HEK293T (cell line): ENCODE results near the gene EDIL3.

Experiments
- CTCF ChIA-PET: fragments of 350-600 bp; formaldehyde crosslinking; extraction: SDS; loops from one replicate; lab custom pipeline; 2021; ENCODE audit warnings: antibody characterized with exemption, inconsistent platforms; lab: Yijun Ruan, JAX
- POLR2A ChIA-PET: fragments of 350-600 bp; formaldehyde crosslinking; extraction: SDS; loops from one replicate; lab custom pipeline; 2020; ENCODE audit warnings: antibody characterized with exemption, inconsistent platforms; lab: Yijun Ruan, JAX
- DNase-seq: peaks from one replicate; pipeline ENCODE4 v3.0.0; 2012; ENCODE audit warnings: mixed read lengths; ENCODE audit errors: extremely low spot score
- ARNT ChIP-seq: fragments of 450-650 bp; IDR thresholded peaks from 2 replicates; pipeline ENCODE4 v1.6.1; 2017; ENCODE audit warnings: mild to moderate bottlenecking
- BHLHE40 ChIP-seq: fragments of 450-650 bp; IDR thresholded peaks from 2 replicates; pipeline ENCODE4 v1.6.1; 2016; ENCODE audit warnings: mild to moderate bottlenecking, moderate library complexity, borderline replicate concordance
- CTBP1 ChIP-seq: fragments of 450-650 bp; IDR thresholded peaks from 2 replicates; pipeline ENCODE4 v1.6.1; 2016; ENCODE audit warnings: borderline replicate concordance
- ELF4 ChIP-seq: fragments of 450-650 bp; IDR thresholded peaks from 2 replicates; pipeline ENCODE4 v1.6.1; 2017; ENCODE audit warnings: antibody characterized with exemption
- FOXA1 ChIP-seq: fragments of 450-650 bp; IDR thresholded peaks from 2 replicates; pipeline ENCODE4 v1.6.1; 2016; ENCODE audit warnings: mild to moderate bottlenecking
- FOXK2 ChIP-seq: fragments of 450-650 bp; IDR thresholded peaks from 2 replicates; pipeline ENCODE4 v1.6.1; 2016; ENCODE audit warnings: mild to moderate bottlenecking
- FOXM1 ChIP-seq: fragments of 450-650 bp; IDR thresholded peaks from 2 replicates; pipeline ENCODE4 v1.6.1; 2017; ENCODE audit warnings: mild to moderate bottlenecking, borderline replicate concordance
- HDGF ChIP-seq: fragments of 450-650 bp; IDR thresholded peaks from 2 replicates; pipeline ENCODE4 v1.6.1; 2017; ENCODE audit warnings: antibody characterized with exemption, borderline replicate concordance
- L3MBTL2 ChIP-seq: fragments of 450-650 bp; conservative IDR thresholded peaks from 2 replicates; pipeline ENCODE4 v1.6.1; 2016; ENCODE audit warnings: mild to moderate bottlenecking
- LEF1 ChIP-seq: fragments of 450-650 bp; IDR thresholded peaks from 2 replicates; pipeline ENCODE4 v1.6.1; 2017; ENCODE audit warnings: mild to moderate bottlenecking, borderline replicate concordance
- NFRKB ChIP-seq: fragments of 450-650 bp; IDR thresholded peaks from 2 replicates; pipeline ENCODE4 v1.6.1; 2016; ENCODE audit warnings: mild to moderate bottlenecking, moderate library complexity
- SP1 ChIP-seq: fragments of 450-650 bp; IDR thresholded peaks from 2 replicates; pipeline ENCODE4 v1.6.1; 2017
- SUZ12 ChIP-seq: fragments of 450-650 bp; IDR thresholded peaks from 2 replicates; pipeline ENCODE4 v1.6.1; 2016; ENCODE audit warnings: mild to moderate bottlenecking
- TARDBP ChIP-seq: fragments of 450-650 bp; IDR thresholded peaks from 2 replicates; pipeline ENCODE4 v1.6.1; 2016
- ZNF384 ChIP-seq: fragments of 450-650 bp; IDR thresholded peaks from 2 replicates; pipeline ENCODE4 v1.6.1; 2016
- TF ChIP-seq, protein P1 (sequence below): fragments of 450-650 bp; IDR thresholded peaks from 2 replicates; pipeline ENCODE4 v1.6.1; 2016

EDIL3 gene

DNA sequence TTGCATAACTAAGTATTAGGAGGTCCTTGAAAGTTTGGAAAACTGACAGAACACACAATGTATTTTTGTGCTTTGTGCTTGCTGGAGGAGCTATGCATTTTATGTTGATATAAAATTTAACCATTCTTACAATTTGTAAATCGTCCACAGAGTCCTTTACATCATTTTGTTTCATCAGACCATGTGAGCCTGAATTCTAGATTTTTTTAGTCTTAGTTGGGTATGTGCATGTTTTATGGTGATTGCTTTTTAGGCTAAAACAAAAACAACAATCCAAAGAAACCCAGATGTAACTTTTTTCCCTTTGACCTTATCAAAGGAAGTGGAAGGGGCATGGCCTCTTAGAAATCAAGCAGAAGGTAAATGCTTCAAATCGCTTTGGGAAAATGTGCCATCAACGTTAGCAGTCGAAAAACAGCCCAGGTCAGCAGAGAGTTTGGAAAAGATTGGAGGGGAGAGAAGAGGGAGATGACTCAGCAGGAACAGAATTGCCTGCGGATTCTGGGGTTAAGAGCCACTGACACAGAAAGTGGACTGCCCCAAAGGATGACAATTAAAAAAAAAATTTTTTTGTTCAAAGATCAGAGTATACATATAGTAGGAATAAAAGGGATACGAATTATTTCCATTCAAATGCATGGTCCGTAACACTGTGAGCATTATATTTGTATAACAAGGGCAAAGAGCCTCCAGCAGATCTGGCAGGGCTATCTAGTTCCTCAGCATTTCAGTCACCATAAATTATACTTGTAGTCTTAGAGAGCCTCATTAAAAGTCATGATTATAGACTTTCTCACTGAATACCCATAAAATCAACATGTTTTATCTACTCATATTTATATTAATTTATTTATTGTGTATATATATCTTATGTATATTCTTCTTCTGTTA, 410.5 kb downstream of the EDIL3 start:
- no peak for DNase-seq
- ChIA-PET CTCF (no interaction called here), POLR2A (no interaction called here)
- TF ChIP-seq L3MBTL2: no peak

DNA sequence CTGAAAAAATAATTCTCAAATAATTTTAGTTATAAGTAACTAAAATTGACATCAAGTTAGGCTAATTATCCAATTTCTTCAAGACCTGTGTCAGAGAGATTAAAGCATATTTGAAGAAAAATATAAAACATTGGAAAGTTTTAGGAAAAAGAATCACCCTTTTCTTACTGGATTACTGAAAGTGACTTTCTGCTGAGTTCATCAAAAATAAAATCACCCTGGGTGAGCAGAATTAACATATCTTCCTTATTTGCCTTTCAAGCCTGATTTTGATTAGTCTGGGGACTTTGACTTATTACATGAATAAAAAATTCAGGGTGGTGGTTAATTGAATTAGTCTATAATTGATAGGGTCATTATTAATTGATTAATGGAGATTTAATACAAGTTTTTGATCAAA, 411.8 kb downstream of the EDIL3 start:
- ChIA-PET POLR2A (no interaction called here), CTCF (no interaction called here)
- TF ChIP-seq FOXM1 (no peak), ELF4 (no peak), TARDBP (no peak), FOXA1 (no peak), L3MBTL2 (no peak), FOXK2 (no peak), ZNF384 (no peak), BHLHE40 (no peak), ARNT (no peak)
- no peak for DNase-seq

DNA sequence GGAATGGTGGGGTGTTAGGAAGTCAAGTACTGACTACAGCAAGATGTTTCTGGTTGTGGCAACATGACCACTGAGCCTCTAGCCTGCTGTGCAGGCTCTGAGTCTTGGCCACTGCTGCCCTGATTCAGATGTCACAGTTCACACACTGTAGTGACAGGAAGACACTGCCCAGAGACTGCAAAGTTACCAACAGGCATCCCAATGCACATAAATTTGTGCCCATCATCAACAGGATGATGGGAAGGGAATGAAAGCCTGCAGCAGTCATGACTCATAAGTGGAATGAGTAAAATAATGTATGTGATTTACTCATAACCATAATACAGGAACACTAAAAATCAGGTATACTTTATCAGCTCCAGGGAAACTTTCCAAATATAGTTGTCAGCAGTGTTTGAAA, 412.4 kb downstream of the EDIL3 start:
- TF ChIP-seq ZNF384: no peak
- no peak for DNase-seq
- POLR2A ChIA-PET: no interaction called here
- CTCF ChIA-PET: no interaction called here

DNA sequence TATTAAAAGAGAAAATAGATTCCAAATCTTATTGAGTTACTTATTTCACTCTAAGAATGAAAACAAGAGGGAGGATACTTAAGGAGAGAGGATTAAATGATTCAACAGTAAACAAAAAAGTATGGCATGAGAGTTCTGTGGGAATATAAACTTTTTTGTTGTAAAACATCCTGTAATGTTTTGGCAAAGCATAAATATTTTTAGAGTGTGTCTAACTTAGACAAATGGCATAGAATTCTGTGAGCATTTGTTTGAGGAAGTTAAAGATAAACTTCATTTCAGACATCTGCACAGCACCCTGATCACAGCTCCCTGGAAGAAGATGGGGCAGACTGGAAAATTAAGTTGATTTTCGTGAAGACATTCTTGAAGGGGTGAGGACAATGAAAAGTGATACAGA, 417.3 kb downstream of the EDIL3 start:
- TF ChIP-seq FOXM1: no peak
- TF ChIP-seq TARDBP: no peak
- ChIA-PET POLR2A (no interaction called here), CTCF (no interaction called here)
- no peak for DNase-seq

DNA sequence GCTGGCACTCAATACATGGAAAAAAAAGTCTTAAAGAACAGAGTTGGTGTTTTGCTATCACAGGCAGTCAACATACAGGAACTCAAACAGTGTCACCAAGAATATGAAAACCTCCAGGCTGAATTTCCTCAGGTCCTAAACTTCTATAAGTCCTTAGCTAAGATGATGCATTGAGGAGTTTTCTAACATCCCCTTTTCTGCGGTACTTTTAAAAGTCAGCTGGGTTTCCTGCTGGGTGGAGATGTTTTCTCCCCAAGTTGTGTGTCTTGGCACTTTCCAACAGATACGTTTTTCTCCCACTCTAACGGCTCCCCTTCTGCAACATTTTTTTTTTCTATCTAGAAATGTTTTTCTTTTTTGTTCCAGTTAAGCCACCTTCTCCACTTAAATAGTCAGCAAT, 419.2 kb downstream of the EDIL3 start:
- POLR2A ChIA-PET: no interaction called here
- no peak for TF ChIP-seq LEF1
- TF ChIP-seq L3MBTL2: no peak
- TF ChIP-seq NFRKB: no peak
- no peak for TF ChIP-seq FOXK2
- no peak for TF ChIP-seq BHLHE40
- no peak for TF ChIP-seq FOXM1
- no peak for TF ChIP-seq FOXA1
- TF ChIP-seq HDGF: no peak
- TF ChIP-seq TARDBP: no peak
- no peak for TF ChIP-seq CTBP1
- TF ChIP-seq ZNF384: no peak
- TF ChIP-seq, protein P1, sequence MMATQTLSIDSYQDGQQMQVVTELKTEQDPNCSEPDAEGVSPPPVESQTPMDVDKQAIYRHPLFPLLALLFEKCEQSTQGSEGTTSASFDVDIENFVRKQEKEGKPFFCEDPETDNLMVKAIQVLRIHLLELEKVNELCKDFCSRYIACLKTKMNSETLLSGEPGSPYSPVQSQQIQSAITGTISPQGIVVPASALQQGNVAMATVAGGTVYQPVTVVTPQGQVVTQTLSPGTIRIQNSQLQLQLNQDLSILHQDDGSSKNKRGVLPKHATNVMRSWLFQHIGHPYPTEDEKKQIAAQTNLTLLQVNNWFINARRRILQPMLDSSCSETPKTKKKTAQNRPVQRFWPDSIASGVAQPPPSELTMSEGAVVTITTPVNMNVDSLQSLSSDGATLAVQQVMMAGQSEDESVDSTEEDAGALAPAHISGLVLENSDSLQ: no peak
- no peak for TF ChIP-seq ELF4
- TF ChIP-seq ARNT: no peak
- no peak for TF ChIP-seq SP1
- no peak for TF ChIP-seq SUZ12
- CTCF ChIA-PET: no interaction called here
- DNase-seq: no peak

DNA sequence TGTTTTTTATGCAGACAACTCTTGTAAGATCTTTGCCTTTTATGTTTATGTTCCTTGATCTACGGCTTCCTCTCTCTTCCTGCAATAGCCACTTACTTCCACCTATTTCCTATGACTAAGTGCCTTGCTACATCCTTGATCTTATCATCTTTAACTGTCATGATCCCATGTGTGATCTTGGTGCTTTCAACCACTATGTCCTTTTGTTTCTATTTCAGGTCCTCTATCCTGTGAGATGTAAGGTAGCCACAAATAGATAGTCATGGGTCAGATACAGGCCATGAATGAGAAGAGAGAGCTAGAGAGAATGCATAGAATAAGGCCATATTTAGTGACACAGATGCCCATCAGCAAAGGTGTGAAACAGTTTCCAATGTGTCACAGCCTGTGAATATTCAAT, 420.4 kb downstream of the EDIL3 start:
- no peak for DNase-seq
- POLR2A ChIA-PET: no interaction called here
- TF ChIP-seq BHLHE40 (no peak), TARDBP (no peak), ZNF384 (no peak), SUZ12 (no peak), FOXA1 (no peak), FOXK2 (no peak)
- TF ChIP-seq, protein P1: no peak
- CTCF ChIA-PET: no interaction called here

DNA sequence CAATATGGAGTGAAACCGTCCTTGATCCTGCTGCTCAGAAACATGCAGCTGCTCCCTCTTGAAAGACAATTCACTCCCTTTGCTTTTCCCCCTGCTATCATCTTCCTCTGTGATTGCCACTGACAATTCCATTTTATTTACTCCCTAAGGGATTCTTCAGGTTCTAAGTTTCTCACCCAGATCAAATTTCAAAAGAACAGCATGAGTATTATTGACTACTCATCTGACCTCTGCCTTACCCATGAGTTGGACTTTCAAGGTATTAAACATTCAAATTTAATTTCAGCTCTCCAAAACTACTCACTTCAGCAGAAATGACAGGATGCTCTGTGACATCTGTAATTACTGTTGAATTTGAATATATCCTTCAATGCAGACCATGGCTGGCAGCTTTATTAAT, 427.5 kb downstream of the EDIL3 start:
- no peak for DNase-seq
- ChIA-PET CTCF (no interaction called here), POLR2A (no interaction called here)
- TF ChIP-seq SUZ12: no peak
- TF ChIP-seq BHLHE40: no peak
- TF ChIP-seq TARDBP: no peak

DNA sequence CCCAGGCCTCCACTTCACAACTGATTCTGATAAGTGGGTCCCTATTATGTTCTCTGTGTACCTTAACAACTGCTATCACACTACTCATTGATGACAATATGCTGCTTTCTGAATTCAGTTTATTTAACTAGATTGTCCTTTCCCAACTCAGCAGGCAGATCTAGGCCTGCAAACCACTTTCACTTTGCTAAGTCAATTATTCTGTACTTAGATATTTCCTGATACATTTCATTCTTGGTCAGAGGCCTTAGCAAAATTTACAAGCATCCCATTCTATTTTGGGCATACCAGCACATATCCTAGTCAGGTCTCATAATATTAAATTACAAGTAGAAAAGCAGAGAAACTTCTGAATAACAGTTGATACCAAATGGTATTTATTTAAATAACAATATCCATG, 428.3 kb downstream of the EDIL3 start:
- ChIA-PET POLR2A (no interaction called here), CTCF (no interaction called here)
- no peak for DNase-seq
- no peak for TF ChIP-seq CTBP1
- no peak for TF ChIP-seq TARDBP
- no peak for TF ChIP-seq ARNT
- TF ChIP-seq FOXA1: no peak
- no peak for TF ChIP-seq ELF4
- no peak for TF ChIP-seq SUZ12
- no peak for TF ChIP-seq BHLHE40
- TF ChIP-seq L3MBTL2: no peak
- no peak for TF ChIP-seq ZNF384
- no peak for TF ChIP-seq LEF1
- no peak for TF ChIP-seq NFRKB
- no peak for TF ChIP-seq SP1
- TF ChIP-seq, protein P1: no peak
- TF ChIP-seq HDGF: no peak
- TF ChIP-seq FOXK2: no peak
- no peak for TF ChIP-seq FOXM1
